ENCODE data around the gene MEDAG. TPM values are rescaled to one million over a fixed set of nuclear protein-coding genes. Genes with fewer than 3 reads are reported as not detected.

The MEDAG gene
- total RNA-seq: not detected

DNA sequence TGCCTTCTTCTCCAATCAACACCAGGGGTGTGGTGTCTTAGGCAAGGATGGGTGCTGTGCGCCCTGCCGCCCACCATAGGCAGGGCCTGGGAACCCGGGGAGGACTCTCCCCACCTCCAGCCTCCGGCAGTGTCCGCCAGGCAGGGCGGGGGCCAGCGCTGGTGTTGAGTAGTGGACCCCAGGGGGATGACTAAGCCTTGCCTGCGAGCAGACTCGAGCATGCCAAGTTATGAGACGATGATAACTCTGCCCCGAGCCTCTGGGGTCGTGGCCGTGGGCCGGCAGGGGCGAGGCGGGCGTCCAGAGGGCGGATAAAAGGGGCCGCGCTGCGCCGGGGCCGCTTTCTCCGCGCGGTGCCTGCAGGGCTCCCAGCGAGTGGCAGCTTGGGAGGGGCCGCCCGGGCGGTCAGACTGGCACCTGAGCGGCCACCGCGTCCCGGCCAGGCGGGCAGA is at the start of gene MEDAG:
Gene MEDAG (plus strand): TSS at position 340 of the 452 bp plus-strand sequence. CDS start 245 bp downstream, outside the sequence.
- intact Hi-C loops (cut with micrococcal nuclease): no loop called here
- H3K9me3 Mint-ChIP-seq: no peaks in the 10 kb centered on the region
- CTCF ChIA-PET: interaction anchor here (1.0 to 1.3 kb wide), 2 partner anchors 13 to 40 kb away, joined by 3 to 5 read pairs; no protein-coding TSS in a partner anchor
- DNase-seq (no peak), ATAC-seq (no peak)
- H3K27me3 Mint-ChIP-seq: peaks cover 50% of the 10 kb centered on the region
- H3K27ac Mint-ChIP-seq: no peak within 1 kb of the TSS
- no peaks in the 10 kb centered on the region for H3K36me3 Mint-ChIP-seq (ENCODE audit: low read depth)
- POLR2A ChIA-PET: no interaction called here
- H3K4me3 Mint-ChIP-seq: no peak within 1 kb of the TSS
- TF ChIP-seq, protein P1, sequence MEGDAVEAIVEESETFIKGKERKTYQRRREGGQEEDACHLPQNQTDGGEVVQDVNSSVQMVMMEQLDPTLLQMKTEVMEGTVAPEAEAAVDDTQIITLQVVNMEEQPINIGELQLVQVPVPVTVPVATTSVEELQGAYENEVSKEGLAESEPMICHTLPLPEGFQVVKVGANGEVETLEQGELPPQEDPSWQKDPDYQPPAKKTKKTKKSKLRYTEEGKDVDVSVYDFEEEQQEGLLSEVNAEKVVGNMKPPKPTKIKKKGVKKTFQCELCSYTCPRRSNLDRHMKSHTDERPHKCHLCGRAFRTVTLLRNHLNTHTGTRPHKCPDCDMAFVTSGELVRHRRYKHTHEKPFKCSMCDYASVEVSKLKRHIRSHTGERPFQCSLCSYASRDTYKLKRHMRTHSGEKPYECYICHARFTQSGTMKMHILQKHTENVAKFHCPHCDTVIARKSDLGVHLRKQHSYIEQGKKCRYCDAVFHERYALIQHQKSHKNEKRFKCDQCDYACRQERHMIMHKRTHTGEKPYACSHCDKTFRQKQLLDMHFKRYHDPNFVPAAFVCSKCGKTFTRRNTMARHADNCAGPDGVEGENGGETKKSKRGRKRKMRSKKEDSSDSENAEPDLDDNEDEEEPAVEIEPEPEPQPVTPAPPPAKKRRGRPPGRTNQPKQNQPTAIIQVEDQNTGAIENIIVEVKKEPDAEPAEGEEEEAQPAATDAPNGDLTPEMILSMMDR (IDR thresholded peaks at IDR 0.05): no peak
- no peaks in the 10 kb centered on the region for H3K4me1 Mint-ChIP-seq (ENCODE audit: low read depth)

GRCh38 chr13:30857018-30857417 is 49.1 kb upstream of the MEDAG start:
- Mint-ChIP-seq H3K9me3 (no peaks in the 10 kb centered on the region), H3K27me3 (peaks cover 1% of the 10 kb centered on the region), H3K27ac (no peak overlapping the region), H3K36me3 (ENCODE audit: low read depth) (no peaks in the 10 kb centered on the region), H3K4me3 (no peak overlapping the region), H3K4me1 (ENCODE audit: low read depth) (no peaks in the 10 kb centered on the region)
- ChIA-PET CTCF (interaction anchor here (1.3 to 4.4 kb wide), 3 partner anchors 9 to 187 kb away, joined by 3 to 40 read pairs (median 4); no protein-coding TSS in a partner anchor), POLR2A (interaction anchor here (1.3 kb wide), 1 partner anchor 10 kb away, joined by 4 read pairs; no protein-coding TSS in a partner anchor)
- DNase-seq (no peak), ATAC-seq (no peak)
- intact Hi-C loops (cut with micrococcal nuclease): no loop called here
- TF ChIP-seq, protein P1 (IDR thresholded peaks at IDR 0.05): no peak

DNA sequence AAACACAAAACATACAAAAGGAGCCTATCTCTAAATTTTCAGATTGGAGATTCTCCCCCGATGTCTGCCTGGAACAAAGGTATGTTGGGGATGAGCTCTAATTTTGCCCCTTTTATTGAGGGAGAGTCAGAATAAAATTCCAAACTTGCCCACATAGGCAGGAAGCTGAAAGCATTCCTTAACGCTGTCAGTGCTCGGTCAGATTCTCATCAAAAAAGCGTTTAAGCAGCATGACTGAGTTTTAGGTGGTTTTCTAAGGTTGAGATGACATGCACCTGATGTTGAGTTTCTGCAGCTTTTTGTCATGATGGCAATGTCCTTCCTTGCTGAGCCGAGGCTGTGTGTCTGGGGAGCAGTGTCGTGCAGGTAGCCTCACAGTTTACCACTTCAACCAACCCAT is 48.4 kb upstream of the MEDAG start:
- CTCF ChIA-PET: interaction anchor here (1.1 to 4.4 kb wide), 2 partner anchors 9 to 187 kb away, joined by 4 to 40 read pairs; no protein-coding TSS in a partner anchor
- Mint-ChIP-seq H3K4me1 (ENCODE audit: low read depth) (no peaks in the 10 kb centered on the region), H3K36me3 (ENCODE audit: low read depth) (no peaks in the 10 kb centered on the region), H3K27ac (no peak overlapping the region), H3K27me3 (peaks cover 1% of the 10 kb centered on the region), H3K9me3 (no peaks in the 10 kb centered on the region), H3K4me3 (no peak overlapping the region)
- TF ChIP-seq, protein P1 (IDR thresholded peaks at IDR 0.05): no peak
- intact Hi-C loops (cut with micrococcal nuclease): no loop called here
- ATAC-seq: no peak
- POLR2A ChIA-PET: interaction anchor here (1.3 kb wide), 1 partner anchor 11 kb away, joined by 4 read pairs; no protein-coding TSS in a partner anchor
- DNase-seq: no peak

GRCh38 chr13:30859326-30859725 is 46.7 kb upstream of the MEDAG start:
- H3K36me3 Mint-ChIP-seq (ENCODE audit: low read depth): no peaks in the 10 kb centered on the region
- no peaks in the 10 kb centered on the region for H3K9me3 Mint-ChIP-seq
- H3K27ac Mint-ChIP-seq: no peak overlapping the region
- TF ChIP-seq, protein P1 (IDR thresholded peaks at IDR 0.05): no peak
- no peaks in the 10 kb centered on the region for H3K4me1 Mint-ChIP-seq (ENCODE audit: low read depth)
- ChIA-PET CTCF (no interaction called here), POLR2A (no interaction called here)
- intact Hi-C loops (cut with micrococcal nuclease): no loop called here
- no peak for ATAC-seq
- no peak for DNase-seq
- H3K4me3 Mint-ChIP-seq: no peak overlapping the region
- peaks cover 2% of the 10 kb centered on the region for H3K27me3 Mint-ChIP-seq

DNA sequence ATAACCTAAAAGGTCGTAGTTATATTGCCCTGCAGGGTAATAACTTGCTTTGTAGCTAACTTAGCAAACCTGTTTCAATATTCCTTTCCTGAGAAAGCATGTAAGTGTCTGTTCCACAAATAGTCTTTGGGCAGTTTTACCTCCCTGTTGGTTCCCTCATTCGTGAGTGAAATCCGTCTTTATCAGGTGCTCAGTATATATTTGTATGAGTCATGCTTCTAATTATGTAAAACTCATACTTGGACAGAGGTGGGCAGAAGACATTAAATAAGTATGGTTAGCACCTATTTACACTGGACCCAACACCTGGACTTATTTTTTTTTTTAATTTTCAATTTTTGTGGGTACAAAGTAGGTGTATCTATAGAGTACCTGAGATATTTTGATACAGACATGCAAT is 44.9 kb upstream of the MEDAG start:
- TF ChIP-seq, protein P1 (IDR thresholded peaks at IDR 0.05): no peak
- peaks cover 3% of the 10 kb centered on the region for H3K4me1 Mint-ChIP-seq (ENCODE audit: low read depth)
- peaks cover 8% of the 10 kb centered on the region for H3K27me3 Mint-ChIP-seq
- ATAC-seq (no peak), DNase-seq (no peak)
- H3K9me3 Mint-ChIP-seq: no peaks in the 10 kb centered on the region
- H3K27ac Mint-ChIP-seq: no peak overlapping the region
- no peaks in the 10 kb centered on the region for H3K36me3 Mint-ChIP-seq (ENCODE audit: low read depth)
- ChIA-PET CTCF (no interaction called here), POLR2A (no interaction called here)
- intact Hi-C loops (cut with micrococcal nuclease): no loop called here
- H3K4me3 Mint-ChIP-seq: no peak overlapping the region

Data from activated CD8-positive, alpha-beta T cell treated with anti-CD3 and anti-CD28 coated beads for 36 hours (primary cell).